Activated CD4-positive, alpha-beta memory T cell treated with anti-CD3 and anti-CD28 coated beads for 36 hours (primary cell): ENCODE data around the gene GALNT10. TPM values are rescaled to one million over a fixed set of nuclear protein-coding genes. Genes with fewer than 3 reads are reported as not detected.

Experiments
- CTCF ChIA-PET: fragments of 350-600 bp; sonication (Branson Sonifier 250); formaldehyde crosslinking; loops from one replicate; lab custom pipeline; 2021; ENCODE audit warnings: antibody characterized with exemption, inconsistent platforms; lab: Charles Lee
- POLR2A ChIA-PET: fragments of 350-600 bp; sonication (Branson Sonifier 250); formaldehyde crosslinking; loops from one replicate; lab custom pipeline; 2021; ENCODE audit warnings: antibody characterized with exemption; lab: Charles Lee
- DNase-seq: peaks from one replicate; pipeline ENCODE4 v3.0.0-alpha.2; 2020
- H3K27ac Mint-ChIP-seq: one replicate; pipeline ENCODE4 v1.8.0; 2021; ENCODE audit warnings: mixed read lengths
- H3K27me3 Mint-ChIP-seq: one replicate; pipeline ENCODE4 v1.8.0; 2021; ENCODE audit warnings: mixed read lengths
- H3K36me3 Mint-ChIP-seq: one replicate; pipeline ENCODE4 v1.8.0; 2021; ENCODE audit warnings: mixed read lengths
- H3K4me1 Mint-ChIP-seq: one replicate; pipeline ENCODE4 v1.8.0; 2021; ENCODE audit warnings: low read depth, mixed read lengths
- H3K4me3 Mint-ChIP-seq: one replicate; pipeline ENCODE4 v1.8.0; 2021; ENCODE audit warnings: mild to moderate bottlenecking, mixed read lengths
- H3K9me3 Mint-ChIP-seq: one replicate; pipeline ENCODE4 v1.8.0; 2021; ENCODE audit warnings: mixed read lengths
- intact Hi-C: fragments of 100-400 bp; cut with micrococcal nuclease; formaldehyde crosslinking; loops from one replicate; pipeline ENCODE4 v1.15.1; 2023
- total RNA-seq, 2 experiments: library from RNA; stranded (reverse); gene quantifications; one replicate each; pipeline ENCODE4 v1.2.3, GENCODE V29; 2021

GALNT10 gene
- total RNA-seq, 2 experiments from 2014 or later: 23.8 to 26.9 TPM

GRCh38 chr5:154162539-154163151 is 27.9 kb upstream of the GALNT10 start:
- H3K9me3 Mint-ChIP-seq: no peaks in the 10 kb centered on the region
- H3K36me3 Mint-ChIP-seq: no peaks in the 10 kb centered on the region
- intact Hi-C loops: no loop called here
- peaks cover 16% of the 10 kb centered on the region for H3K27me3 Mint-ChIP-seq
- DNase-seq: no peak
- no peak overlapping the region for H3K4me3 Mint-ChIP-seq
- H3K27ac Mint-ChIP-seq: no peak overlapping the region
- ChIA-PET POLR2A (no interaction called here), CTCF (no interaction called here)
- no peaks in the 10 kb centered on the region for H3K4me1 Mint-ChIP-seq

GRCh38 chr5:154163327-154164248 is 26.9 kb upstream of the GALNT10 start:
- no peak overlapping the region for H3K27ac Mint-ChIP-seq
- CTCF ChIA-PET: interaction anchor here (0.6 to 1.0 kb wide), 3 partner anchors 19 to 89 kb away, joined by 3 read pairs; no protein-coding TSS in a partner anchor
- intact Hi-C loops: no loop called here
- no peaks in the 10 kb centered on the region for H3K4me1 Mint-ChIP-seq
- no peak for DNase-seq
- H3K4me3 Mint-ChIP-seq: no peak overlapping the region
- POLR2A ChIA-PET: no interaction called here
- H3K9me3 Mint-ChIP-seq: no peaks in the 10 kb centered on the region
- H3K36me3 Mint-ChIP-seq: no peaks in the 10 kb centered on the region
- peaks cover 16% of the 10 kb centered on the region for H3K27me3 Mint-ChIP-seq

- Mint-ChIP-seq H3K4me3 (no peak overlapping the region), H3K4me1 (no peaks in the 10 kb centered on the region), H3K27ac (no peak overlapping the region), H3K27me3 (peaks cover 16% of the 10 kb centered on the region), H3K9me3 (no peaks in the 10 kb centered on the region), H3K36me3 (no peaks in the 10 kb centered on the region)
- intact Hi-C loops: no loop called here
- DNase-seq: no peak
- ChIA-PET CTCF (interaction anchor here (0.6 to 1.0 kb wide), 2 partner anchors 73 to 89 kb away, joined by 3 read pairs; no protein-coding TSS in a partner anchor), POLR2A (no interaction called here)
Measured at GRCh38 chr5:154164249-154164581, 26.3 kb upstream of the GALNT10 start.

GRCh38 chr5:154165886-154166285 is 24.6 kb upstream of the GALNT10 start:
- ChIA-PET POLR2A (no interaction called here), CTCF (no interaction called here)
- intact Hi-C loops: no loop called here

GRCh38 chr5:154166901-154167791 is 23.4 kb upstream of the GALNT10 start:
- intact Hi-C loops: no loop called here
- H3K36me3 Mint-ChIP-seq: no peaks in the 10 kb centered on the region

More at GRCh38 chr5:154165886-154166285, 24.6 kb upstream of the GALNT10 start:
- no peaks in the 10 kb centered on the region for H3K4me1 Mint-ChIP-seq
- H3K27me3 Mint-ChIP-seq: peaks cover 16% of the 10 kb centered on the region
- no peak overlapping the region for H3K4me3 Mint-ChIP-seq
- H3K36me3 Mint-ChIP-seq: no peaks in the 10 kb centered on the region
- H3K27ac Mint-ChIP-seq: no peak overlapping the region
- DNase-seq: no peak
- H3K9me3 Mint-ChIP-seq: no peaks in the 10 kb centered on the region

GRCh38 chr5:154168395-154168794 is 22.1 kb upstream of the GALNT10 start:
- no peak for DNase-seq
- Mint-ChIP-seq H3K4me3 (no peak overlapping the region), H3K9me3 (no peaks in the 10 kb centered on the region), H3K27ac (no peak overlapping the region), H3K27me3 (peaks cover 16% of the 10 kb centered on the region), H3K4me1 (no peaks in the 10 kb centered on the region), H3K36me3 (no peaks in the 10 kb centered on the region)
- ChIA-PET POLR2A (no interaction called here), CTCF (interaction anchor here (1.1 kb wide), 1 partner anchor 11 kb away, joined by 3 read pairs; no protein-coding TSS in a partner anchor)
- intact Hi-C loops: no loop called here

More at GRCh38 chr5:154166901-154167791, 23.4 kb upstream of the GALNT10 start:
- Mint-ChIP-seq H3K27me3 (peaks cover 16% of the 10 kb centered on the region), H3K4me1 (no peaks in the 10 kb centered on the region), H3K27ac (no peak overlapping the region), H3K9me3 (no peaks in the 10 kb centered on the region), H3K4me3 (no peak overlapping the region)
- ChIA-PET POLR2A (no interaction called here), CTCF (no interaction called here)
- no peak for DNase-seq

GRCh38 chr5:154172785-154173184 is 17.7 kb upstream of the GALNT10 start:
- Mint-ChIP-seq H3K27me3 (peaks cover 1% of the 10 kb centered on the region), H3K4me1 (no peaks in the 10 kb centered on the region), H3K36me3 (no peaks in the 10 kb centered on the region), H3K9me3 (no peaks in the 10 kb centered on the region), H3K4me3 (no peak overlapping the region), H3K27ac (no peak overlapping the region)
- POLR2A ChIA-PET: no interaction called here
- CTCF ChIA-PET: interaction anchor here (1.7 kb wide), 1 partner anchor 100 kb away, joined by 4 read pairs; no protein-coding TSS in a partner anchor
- intact Hi-C loops: no loop called here
- no peak for DNase-seq

- H3K27me3 Mint-ChIP-seq: peaks cover 3% of the 10 kb centered on the region
- CTCF ChIA-PET: interaction anchor here (0.9 to 8.4 kb wide), 4 partner anchors 9 to 101 kb away, joined by 3 to 88 read pairs (median 4); no protein-coding TSS in a partner anchor
- intact Hi-C loops: no loop called here
- H3K4me3 Mint-ChIP-seq: no peak overlapping the region
- H3K9me3 Mint-ChIP-seq: no peaks in the 10 kb centered on the region
- no peaks in the 10 kb centered on the region for H3K36me3 Mint-ChIP-seq
- DNase-seq: no peak
- no peaks in the 10 kb centered on the region for H3K4me1 Mint-ChIP-seq
- no peak overlapping the region for H3K27ac Mint-ChIP-seq
- POLR2A ChIA-PET: no interaction called here
Measured at GRCh38 chr5:154174091-154174490, 16.4 kb upstream of the GALNT10 start.

GRCh38 chr5:154176181-154176580 is 14.4 kb upstream of the GALNT10 start:
- no peaks in the 10 kb centered on the region for H3K4me1 Mint-ChIP-seq
- H3K27me3 Mint-ChIP-seq: peaks cover 3% of the 10 kb centered on the region
- CTCF ChIA-PET: interaction anchor here (8.4 kb wide), 1 partner anchor 103 kb away, joined by 88 read pairs; no protein-coding TSS in a partner anchor
- H3K36me3 Mint-ChIP-seq: no peaks in the 10 kb centered on the region
- no peak overlapping the region for H3K4me3 Mint-ChIP-seq
- POLR2A ChIA-PET: no interaction called here
- DNase-seq: no peak
- no peaks in the 10 kb centered on the region for H3K9me3 Mint-ChIP-seq
- H3K27ac Mint-ChIP-seq: no peak overlapping the region
- intact Hi-C loops: no loop called here

GRCh38 chr5:154178661-154179060 is 11.9 kb upstream of the GALNT10 start:
- intact Hi-C loops: no loop called here
- DNase-seq: no peak
- no peak overlapping the region for H3K4me3 Mint-ChIP-seq
- no peaks in the 10 kb centered on the region for H3K4me1 Mint-ChIP-seq
- H3K9me3 Mint-ChIP-seq: no peaks in the 10 kb centered on the region
- H3K36me3 Mint-ChIP-seq: no peaks in the 10 kb centered on the region
- POLR2A ChIA-PET: no interaction called here
- peaks cover 3% of the 10 kb centered on the region for H3K27me3 Mint-ChIP-seq
- CTCF ChIA-PET: interaction anchor here (1.6 to 8.4 kb wide), 5 partner anchors 58 to 227 kb away, joined by 4 to 88 read pairs (median 20); no protein-coding TSS in a partner anchor
- H3K27ac Mint-ChIP-seq: no peak overlapping the region

GRCh38 chr5:154179846-154180710 is 10.5 kb upstream of the GALNT10 start:
- ChIA-PET POLR2A (no interaction called here), CTCF (interaction anchor here (0.7 to 8.4 kb wide), 20 partner anchors 11 to 484 kb away, joined by 3 to 88 read pairs (median 4); partner anchors contain the start of genes FAM114A2, GALNT10 and MFAP3)
- Mint-ChIP-seq H3K27ac (no peak overlapping the region), H3K9me3 (no peaks in the 10 kb centered on the region), H3K27me3 (peaks cover 3% of the 10 kb centered on the region), H3K4me1 (no peaks in the 10 kb centered on the region), H3K36me3 (no peaks in the 10 kb centered on the region), H3K4me3 (no peak overlapping the region)
- DNase-seq: peak; percentile 37
- intact Hi-C loops: loop anchor here (1.0 kb wide), 3 partner anchors 108 to 225 kb away; no protein-coding TSS in a partner anchor
